Fibroblast of villous mesenchyme (primary cell): ENCODE data around the gene SLC39A6. TPM values are rescaled to one million over a fixed set of nuclear protein-coding genes. Genes with fewer than 3 reads are reported as not detected.
"Not testable (repeated sequence)": the region's sequence is repeated elsewhere in the genome, so short reads cannot be mapped to it uniquely, and the experiment has no call there.

Experiments
- DNase-seq: peaks from one replicate; pipeline ENCODE4 v3.0.0-alpha.2; 2010; ENCODE audit warnings: low read depth
- H3K4me3 ChIP-seq: 2 replicates; pipeline ENCODE4 v1.5.1; 2011; ENCODE audit warnings: low read depth, mild to moderate bottlenecking, low read length
- CTCF ChIP-seq: IDR thresholded peaks from 2 replicates; pipeline ENCODE4 v1.5.1; 2012; ENCODE audit warnings: low read depth, mild to moderate bottlenecking, low read length; ENCODE audit not compliant: insufficient read depth
- total RNA-seq: library from RNA; depleted of rRNA; stranded (reverse); fragments of >200 nt; gene quantifications from 2 replicates; pipeline ENCODE4 v1.2.3, GENCODE V29; 2012

Gene SLC39A6
- total RNA-seq, 1 donor = 120 TPM

- TF ChIP-seq CTCF = no peak
- H3K4me3 ChIP-seq = no peak overlapping the region
- no peak for DNase-seq
Observed at GRCh38 chr18:36074435-36074834, 54.7 kb downstream of the SLC39A6 start.

GRCh38 chr18:36073676-36074075, 55.5 kb downstream of the SLC39A6 start:
- peak; percentile 57 for DNase-seq
- no peak overlapping the region for H3K4me3 ChIP-seq
- TF ChIP-seq CTCF = no peak

- H3K4me3 ChIP-seq = not testable (repeated sequence)
Observed at GRCh38 chr18:36072406-36072805, 56.7 kb downstream of the SLC39A6 start.

GRCh38 chr18:36067055-36067957, 61.8 kb downstream of the SLC39A6 start, which contains the start of gene RPRD1A:
RPRD1A (minus strand) TSS chr18:36067559; CDS start chr18:36067404, 155 bp downstream.
- no peak for TF ChIP-seq CTCF
- H3K4me3 ChIP-seq = peak within 1 kb of the TSS; percentile 98
- DNase-seq = peak; percentile 96

More at GRCh38 chr18:36072406-36072805, 56.7 kb downstream of the SLC39A6 start:
- not testable (repeated sequence) for DNase-seq

- DNase-seq = peak; percentile 28
- peak overlapping the region; percentile 98 for H3K4me3 ChIP-seq
- TF ChIP-seq CTCF = no peak
Observed at GRCh38 chr18:36066686-36067054, 62.5 kb downstream of the SLC39A6 start.

GRCh38 chr18:36066001-36066400, 63.1 kb downstream of the SLC39A6 start:
- TF ChIP-seq CTCF = no peak
- peak; percentile 78 for DNase-seq
- peak overlapping the region; percentile 98 for H3K4me3 ChIP-seq

- DNase-seq, H3K4me3 ChIP-seq: not testable (repeated sequence)
Observed at GRCh38 chr18:36064809-36065079, 64.4 kb downstream of the SLC39A6 start.

GRCh38 chr18:36064027-36064808, 64.9 kb downstream of the SLC39A6 start:
- no peak for DNase-seq
- no peak overlapping the region for H3K4me3 ChIP-seq
- TF ChIP-seq CTCF = no peak
